Ramos (cell line): ENCODE results near the gene GPD1.
"Not testable (repeated sequence)": the region's sequence is repeated elsewhere in the genome, so short reads cannot be mapped to it uniquely, and the experiment has no call there.

ENCODE experiments used
- in situ Hi-C: fragments of 300-500 bp; cut with MboI; formaldehyde crosslinking; loops from one replicate; pipeline ENCODE4 v1.14.3; 2022; ENCODE audit warnings: low sequenced_read_pairs; ENCODE audit not compliant: unreplicated experiment

The GPD1 gene

DNA sequence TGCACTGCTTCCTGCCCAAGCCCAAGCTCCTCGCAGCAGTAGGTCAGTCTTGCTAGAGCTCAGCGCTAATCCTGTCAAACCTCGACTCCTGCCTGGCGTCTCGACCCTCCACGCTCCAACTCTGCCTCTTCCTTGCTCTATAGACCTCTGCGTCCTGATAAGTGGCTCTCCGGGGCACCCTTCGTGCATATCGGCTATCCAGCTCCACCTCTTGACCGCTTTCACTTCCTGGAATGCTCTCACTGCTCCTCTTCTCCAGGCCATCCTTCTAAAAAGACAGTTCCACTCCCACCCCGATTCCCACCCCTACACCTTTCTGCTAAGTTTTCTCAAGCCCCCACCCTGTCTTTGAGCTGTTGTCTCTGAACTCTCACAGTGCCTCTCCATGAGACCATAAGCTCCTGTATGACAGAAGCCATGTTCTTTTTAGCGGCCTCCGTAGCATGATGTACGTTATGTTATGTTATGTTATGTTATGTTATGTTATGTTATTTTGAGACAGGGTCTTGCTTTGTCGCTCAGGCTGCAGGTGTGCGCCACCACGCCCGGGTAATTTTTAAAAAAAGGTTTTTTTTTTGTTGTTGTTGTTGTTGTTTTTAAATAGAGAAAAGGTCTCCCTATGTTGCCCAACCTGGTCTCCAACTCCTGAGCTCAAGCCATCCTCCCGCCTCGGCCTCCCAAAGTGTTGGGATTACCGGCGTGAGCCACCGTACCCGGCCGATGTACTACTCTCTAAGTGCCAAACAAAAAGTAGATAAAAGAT lies 8.8 kb downstream of the GPD1 start:
- in situ Hi-C loops = no loop called here

DNA sequence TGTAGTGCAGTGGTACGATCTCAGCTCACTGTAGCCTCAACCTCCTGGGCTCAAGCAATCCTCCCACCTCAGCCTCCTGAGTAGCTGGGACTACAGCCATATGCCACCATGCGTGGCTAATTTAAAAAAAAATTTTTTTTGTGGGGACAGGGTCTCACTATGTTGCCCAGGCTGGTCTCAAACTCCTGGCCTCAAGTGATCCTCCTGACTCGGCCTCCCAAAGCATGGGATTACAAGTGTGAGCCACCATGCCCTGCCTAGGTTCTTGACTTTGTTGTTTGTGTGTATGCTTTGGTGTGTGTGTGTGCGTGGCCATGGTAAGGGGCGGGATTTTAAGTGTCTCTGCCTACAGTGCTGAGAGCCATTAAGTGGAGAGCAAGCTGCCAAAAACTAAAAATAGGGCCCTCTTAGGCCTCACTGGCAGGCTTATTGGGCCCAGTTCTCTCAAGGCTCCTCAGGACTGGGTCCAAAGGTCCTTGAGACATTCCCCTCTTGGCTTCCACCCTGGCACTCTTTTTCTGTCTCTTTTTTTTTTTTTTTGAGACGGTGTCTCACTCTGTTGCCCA lies 13.3 kb downstream of the GPD1 start:
- in situ Hi-C loops = no loop called here

DNA sequence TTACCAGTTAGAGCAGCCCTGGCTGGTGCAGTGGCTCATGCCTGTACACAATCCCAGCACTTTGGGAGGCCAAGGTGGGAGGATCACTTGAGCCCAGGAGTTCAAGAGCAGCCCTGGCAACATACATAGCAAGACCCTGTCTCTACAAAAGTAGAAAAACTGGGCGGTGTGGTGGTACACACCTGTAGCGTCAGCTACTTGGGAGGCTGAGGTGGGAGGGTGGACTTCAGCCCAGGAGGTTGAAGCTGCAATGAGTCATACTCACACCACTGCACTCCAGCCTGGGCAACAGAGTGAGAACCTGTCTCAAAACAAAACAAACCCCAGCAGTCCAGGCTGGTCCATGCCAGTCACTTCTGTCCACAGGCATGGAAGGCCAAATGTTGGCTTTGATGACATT lies 15.6 kb downstream of the GPD1 start:
- in situ Hi-C loops = no loop called here

DNA sequence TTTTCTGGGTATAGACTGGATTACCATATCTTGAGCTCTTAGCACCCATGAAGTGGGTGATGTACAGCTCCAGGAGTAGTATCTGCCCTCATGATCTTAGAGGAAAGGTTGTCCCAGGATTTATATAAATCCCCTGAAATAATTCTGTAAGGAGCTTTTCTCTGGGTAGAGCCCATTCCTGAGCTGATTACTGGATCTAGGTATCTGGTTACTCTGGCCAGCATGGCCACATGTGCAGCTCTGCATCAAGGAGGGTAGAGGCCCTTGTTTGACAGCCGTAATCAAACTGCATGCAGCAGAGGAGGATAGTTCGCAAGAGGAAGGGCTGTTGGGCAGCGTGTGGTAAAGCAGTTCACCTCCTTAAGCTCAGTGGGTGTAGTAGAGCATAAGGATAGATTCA lies 16.7 kb downstream of the GPD1 start:
- in situ Hi-C loops = no loop called here

DNA sequence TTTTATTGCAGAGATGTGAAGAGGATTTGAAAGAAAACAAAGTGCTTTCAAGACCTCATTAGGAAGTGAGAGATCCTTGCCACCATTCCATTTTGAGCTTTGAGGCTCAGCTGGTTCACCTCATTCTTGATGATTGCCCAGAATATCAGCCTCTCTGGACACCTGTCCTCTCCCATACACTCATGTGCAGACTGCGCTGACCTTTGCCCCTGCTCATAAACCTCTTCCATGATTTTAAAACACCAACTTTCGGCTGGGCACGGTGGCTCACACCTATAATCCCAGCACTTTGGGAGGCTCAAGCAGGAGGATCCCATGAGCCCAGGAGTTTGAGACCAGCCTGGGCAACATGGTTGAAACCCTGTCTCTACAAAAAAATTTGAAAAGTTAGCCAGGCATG lies 17.1 kb downstream of the GPD1 start:
- in situ Hi-C loops = no loop called here

DNA sequence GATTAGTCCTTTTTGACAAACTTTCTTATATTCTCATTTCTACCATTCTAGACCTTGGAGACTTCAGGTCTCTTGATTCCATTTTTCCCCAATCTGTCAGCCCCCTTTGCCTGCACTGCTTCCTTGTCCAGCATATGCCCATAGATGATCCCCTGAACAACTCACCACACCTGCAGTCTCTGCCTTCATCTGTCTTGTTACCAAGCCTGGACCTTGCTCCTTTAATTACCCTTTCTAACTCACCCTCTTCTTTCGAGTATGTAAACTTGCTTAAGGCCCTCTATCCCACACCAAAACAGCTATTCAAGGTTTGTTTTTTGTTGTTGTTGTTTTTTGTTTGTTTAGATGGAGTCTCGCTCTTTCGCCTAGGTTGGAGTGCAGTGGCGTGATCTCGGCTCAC lies 17.8 kb downstream of the GPD1 start:
- in situ Hi-C loops = no loop called here

DNA sequence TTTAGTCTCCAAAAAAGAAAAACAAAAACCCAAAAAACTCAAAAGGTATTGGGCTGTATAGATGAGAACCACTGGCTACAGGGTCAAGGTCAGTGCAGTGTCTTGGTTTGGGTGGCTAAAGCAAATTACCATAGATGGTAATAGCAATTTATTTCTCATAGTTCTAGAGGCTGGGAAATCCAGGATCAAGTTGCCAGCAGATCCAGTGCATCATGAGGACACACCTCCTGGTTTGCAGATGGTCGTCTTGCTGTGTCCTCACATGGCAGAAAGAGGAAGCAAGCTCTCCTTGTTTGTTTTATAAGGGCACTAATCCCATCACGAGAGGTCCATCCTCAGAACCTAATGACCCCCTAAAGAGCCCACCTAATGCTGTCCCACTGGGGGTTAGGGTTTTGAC lies 19.4 kb downstream of the GPD1 start:
- in situ Hi-C loops = no loop called here

DNA sequence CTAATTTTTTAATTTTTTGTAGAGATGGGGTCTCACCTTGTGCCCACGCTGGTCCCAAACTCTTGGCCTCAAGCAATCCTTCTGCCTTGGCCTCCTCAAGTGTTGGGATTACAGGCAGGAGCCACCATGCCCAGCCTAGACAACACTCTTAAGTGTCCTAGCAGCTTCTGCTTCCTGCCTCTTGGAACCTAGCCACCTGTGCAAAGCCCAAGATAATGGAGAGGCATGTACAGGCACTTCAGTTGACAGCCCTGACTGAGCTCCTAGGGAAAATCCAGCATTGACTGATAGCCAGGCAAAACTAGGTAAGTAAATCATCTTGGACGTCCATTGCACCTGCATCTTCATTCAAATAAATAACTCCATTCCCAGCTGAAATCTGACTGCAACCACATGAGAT lies 23.7 kb downstream of the GPD1 start:
- in situ Hi-C loops = no loop called here

DNA sequence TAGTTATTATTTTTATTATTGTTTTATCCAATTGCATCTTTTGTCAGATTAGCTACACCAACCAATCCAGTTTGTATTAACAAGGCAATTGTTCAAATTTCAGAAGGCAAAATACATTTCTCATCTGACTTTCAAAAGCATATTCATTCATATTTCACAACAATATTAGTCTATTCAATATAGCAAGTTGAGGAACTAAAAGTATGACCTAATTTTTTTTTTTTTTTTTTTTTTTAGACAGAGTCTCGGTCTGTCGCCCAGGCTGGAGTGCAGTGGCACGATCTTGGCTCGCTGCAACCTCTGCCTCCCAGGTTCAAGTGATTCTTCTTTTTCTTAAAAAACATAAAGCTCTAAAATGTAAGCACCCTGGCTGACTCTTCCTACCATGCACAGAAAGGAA lies 25.5 kb downstream of the GPD1 start:
- in situ Hi-C loops = no loop called here

DNA sequence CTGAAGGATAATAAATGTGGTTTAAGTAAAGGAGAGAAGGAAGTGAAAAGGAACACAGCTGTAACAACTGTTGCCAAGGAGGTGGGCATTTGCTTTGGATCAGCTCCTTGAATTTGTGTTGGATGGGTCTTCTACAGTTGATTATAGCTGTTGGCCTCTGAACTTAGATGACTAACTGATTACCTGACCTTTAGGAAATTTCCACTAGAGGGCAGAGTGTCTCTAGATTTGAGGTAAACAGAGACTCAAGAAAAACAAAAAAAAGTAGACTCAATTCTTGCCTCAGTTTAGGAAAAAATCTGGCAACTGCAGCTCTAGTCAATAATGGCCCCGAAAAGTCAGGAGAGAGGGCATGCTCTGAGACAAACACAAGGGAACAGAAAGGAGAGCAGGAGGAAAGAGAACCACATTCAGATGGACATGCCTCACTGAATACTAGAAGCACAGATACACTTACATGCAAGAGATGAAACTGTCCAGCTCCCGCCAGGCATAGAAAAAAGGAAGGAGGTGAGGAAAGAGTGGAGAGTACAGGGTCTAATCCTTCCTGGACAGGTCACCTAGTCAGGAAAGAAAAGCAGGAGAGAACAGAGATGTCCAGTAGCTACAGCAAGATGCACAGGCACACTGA lies 28.8 kb downstream of the GPD1 start:
- in situ Hi-C loops = no loop called here

DNA sequence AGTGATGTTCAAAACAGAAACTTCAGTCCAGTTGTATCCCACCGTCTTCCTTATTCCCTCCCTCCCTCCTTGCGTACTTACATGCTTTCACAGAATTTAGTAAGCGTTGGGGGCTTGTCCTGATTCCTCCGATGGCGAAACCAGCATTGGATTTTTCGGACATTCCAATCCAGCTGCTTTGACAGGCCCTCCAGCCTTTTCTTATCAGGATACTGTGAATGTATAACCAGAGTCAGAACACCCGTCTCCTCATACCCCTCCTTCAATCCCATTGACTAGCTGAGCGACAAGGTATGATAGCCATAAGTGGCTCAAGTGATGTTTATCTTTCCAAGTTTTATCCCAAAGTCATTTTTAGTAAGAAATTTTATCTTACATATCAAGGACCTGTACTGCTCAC lies 39.2 kb downstream of the GPD1 start:
- in situ Hi-C loops = no loop called here

DNA sequence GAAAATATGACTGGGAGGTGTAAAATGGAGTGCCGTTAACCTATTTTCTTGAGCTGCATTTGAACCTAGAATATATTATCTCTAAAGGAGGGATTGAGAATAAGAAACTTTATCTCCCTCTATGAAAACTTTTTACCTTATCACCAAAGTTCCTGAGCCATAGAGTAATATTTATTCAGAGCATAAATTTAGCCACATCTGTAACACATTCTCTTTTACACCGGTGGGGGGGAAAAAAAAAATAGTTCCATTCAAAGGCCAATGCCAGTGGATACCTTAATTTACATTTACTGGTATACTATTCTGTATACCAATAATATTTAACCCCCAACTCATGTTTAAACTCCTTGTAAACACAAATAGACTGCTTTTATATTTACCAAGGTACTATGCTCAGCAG lies 41.6 kb downstream of the GPD1 start:
- in situ Hi-C loops = no loop called here

DNA sequence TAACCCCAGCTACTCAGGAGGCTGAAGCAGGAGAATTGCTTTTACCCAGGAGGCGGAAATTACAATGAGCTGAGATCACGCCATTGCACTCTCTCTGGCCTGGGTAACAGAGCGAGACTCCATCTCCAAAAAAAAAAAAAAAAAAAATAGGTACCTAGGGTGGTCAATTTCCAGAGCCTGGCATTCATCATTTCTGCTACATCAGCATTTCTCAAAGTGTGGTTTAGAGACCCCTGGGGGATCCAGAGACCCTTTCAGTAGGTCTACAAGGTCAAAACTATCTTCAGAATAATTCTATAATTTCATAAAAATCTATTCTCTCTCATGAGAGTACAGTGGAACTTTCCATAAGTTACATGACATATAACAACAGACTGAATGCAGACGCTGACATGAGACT lies 43.5 kb downstream of the GPD1 start:
- in situ Hi-C loops = no loop called here

DNA sequence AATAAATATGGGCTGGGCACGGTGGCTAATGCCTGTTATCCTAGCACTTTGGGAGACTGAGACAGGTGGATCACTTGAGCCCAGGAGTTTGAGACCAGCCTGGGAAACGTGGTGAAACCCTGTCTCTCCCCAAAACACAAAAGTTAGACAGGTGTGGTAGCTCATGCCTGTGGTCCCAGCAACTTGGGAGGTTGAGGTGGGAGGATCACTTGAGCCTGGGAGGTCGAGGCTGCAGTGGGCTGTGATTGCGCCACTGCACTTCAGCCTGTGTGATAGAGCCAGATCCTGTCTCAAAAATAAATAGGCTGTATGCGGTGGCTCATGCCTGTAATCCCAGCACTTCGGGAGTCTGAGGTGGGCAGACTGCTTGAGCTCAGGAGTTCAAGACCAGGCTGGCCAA lies 44.2 kb downstream of the GPD1 start:
- in situ Hi-C loops = not testable (repeated sequence)

DNA sequence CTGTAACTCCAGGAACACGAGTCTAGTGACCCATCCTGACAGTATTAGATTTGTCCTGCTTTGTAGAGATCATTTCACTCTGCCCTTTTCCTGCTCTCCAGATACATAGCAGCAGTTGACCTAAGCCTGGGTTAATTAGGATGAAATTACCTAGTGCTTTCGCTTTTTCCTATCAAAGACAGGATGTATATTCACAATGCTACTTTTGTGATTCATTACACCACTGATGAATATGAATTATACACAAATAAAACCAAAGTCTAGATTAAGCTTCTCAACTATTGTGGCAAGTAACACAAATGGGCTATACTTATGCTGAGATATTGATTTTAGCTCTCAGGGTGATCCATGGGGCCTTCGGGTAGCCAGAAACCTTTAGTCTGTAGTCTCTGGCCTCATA lies 45.5 kb downstream of the GPD1 start:
- in situ Hi-C loops = no loop called here

DNA sequence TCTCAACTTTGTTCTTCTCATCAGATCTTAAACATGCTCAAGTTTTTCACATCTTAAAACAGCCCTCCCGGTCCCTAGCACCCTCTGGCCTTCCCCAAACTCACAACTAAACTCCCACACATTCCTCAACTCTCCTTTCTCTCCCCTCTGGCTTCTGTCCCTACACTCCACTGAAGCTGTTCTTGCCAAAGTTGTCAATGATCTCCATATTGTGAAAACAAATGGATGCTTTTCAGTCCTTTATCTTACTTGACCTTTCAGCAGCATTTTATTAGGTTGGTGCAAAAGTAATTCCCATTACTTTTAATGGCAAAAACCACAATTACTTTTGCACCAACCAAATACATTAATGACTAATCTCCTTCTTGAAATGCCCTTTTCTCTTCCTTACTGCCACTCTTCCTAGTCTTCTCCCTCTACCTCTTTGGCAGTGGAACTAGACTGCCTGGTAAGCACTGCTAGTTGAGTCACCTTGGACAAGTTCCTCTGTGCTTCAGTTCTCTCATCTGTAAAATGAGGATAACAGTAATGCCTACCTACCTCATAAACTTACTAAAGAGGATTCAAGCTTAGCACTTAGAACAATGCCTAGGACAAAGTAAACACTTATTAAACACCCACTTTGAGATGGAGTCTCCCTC lies 47.4 kb downstream of the GPD1 start:
- in situ Hi-C loops = no loop called here

DNA sequence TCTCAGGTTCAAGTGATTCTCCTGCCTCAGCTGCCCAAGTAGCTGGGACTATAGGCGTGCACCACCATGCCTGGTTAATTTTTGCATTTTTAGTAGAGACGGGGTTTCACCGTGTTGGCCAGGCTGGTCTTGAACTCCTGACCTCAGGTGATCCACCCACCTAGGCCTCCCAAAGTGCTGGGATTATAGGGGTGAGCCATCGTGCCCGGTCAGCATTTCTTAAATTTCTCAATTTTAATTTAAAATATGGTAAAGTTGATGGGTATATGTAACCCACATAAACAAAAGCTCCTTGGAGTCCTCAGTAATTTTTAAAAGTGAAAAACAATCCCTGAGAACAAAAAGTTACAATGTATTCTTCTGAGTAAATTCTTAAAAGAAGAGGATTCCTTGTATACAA lies 51.1 kb downstream of the GPD1 start:
- in situ Hi-C loops = not testable (repeated sequence)

DNA sequence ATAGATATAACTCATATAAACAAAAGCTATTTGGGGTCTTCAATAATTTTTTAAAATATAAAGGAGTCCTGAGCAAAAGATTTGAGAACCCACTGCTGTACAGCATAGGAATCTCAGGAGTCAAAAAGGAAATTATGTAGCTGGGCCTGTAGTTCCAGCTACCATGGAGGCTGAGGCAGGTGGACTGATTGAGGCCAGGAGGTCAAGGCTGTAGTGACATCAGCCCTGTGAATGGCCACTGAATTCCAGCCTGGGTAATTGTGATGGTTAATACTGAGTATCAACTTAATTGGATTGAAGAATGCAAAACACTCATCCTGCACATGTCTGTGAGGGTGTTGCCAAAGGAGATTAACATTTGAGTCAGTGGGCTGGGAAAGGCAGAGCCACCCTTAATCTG lies 52.8 kb downstream of the GPD1 start:
- in situ Hi-C loops = no loop called here

DNA sequence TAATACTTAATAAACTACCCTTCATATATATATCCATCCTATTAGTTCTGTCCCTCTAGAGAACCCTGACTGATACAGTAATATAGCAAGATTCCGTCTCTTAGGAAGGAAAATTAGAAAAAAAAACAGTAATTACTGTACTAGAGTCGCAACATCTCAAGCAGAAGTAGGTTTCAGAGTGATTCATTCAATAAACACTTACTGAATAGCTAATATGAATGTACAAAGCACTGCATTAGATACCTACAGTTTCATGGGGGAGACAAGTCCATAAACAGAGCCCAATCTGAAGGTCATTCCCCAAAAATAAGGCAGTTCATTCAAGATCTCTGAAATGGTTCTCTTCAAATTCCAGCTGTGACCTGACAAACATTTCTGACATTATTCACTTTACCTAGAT lies 53.5 kb downstream of the GPD1 start:
- in situ Hi-C loops = no loop called here

DNA sequence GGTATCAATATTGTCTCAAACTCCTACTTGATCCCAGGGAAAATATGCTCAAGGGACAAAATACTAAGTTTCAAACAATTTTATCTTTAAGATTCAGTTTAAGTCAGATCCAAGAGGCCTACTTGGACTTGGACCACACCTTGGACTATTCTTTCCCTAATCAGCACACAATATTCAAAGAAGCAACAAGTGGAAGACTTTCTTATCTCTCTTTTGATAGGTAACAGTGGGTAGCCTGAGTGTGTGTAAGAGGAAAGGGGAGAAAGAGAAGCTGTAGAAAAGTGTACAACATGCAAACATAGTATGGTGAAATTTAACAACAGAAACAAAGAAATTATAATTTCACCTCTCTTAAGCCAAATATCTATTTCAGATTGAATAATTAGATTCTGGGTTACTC lies 56.8 kb downstream of the GPD1 start:
- in situ Hi-C loops = no loop called here
